CD4-positive, CD25-positive, alpha-beta regulatory T cell (primary cell): ENCODE measurements around the gene TTC33. TPM values are rescaled to one million over a fixed set of nuclear protein-coding genes. Genes with fewer than 3 reads are reported as not detected.
"Not testable (repeated sequence)": the region's sequence is repeated elsewhere in the genome, so short reads cannot be mapped to it uniquely, and the experiment has no call there.

Experiments
- ATAC-seq, 2 donors: fragments of 150-1000 bp; cut with Tn5 transposase; one replicate each; pipeline ENCODE4 v1.10.0; 2021; ENCODE audit warnings: low read depth in 2 of 2, moderate number of reproducible peaks in 2 of 2, moderate library complexity in 1 of 2
- DNase-seq, 3 donors: peaks; one replicate each; pipeline versions ENCODE4 v3.0.0 to v3.0.0-alpha.2; 2012 to 2022; ENCODE audit warnings: mixed read lengths in 1 of 3
- H3K27ac ChIP-seq: one replicate; pipeline ENCODE4 v1.7.0; 2013; ENCODE audit warnings: mild to moderate bottlenecking, low read length; ENCODE audit not compliant: insufficient read depth, poor library complexity, severe bottlenecking
- H3K27me3 ChIP-seq: one replicate; pipeline ENCODE4 v1.7.0; 2013; ENCODE audit warnings: low read length; ENCODE audit not compliant: control insufficient read depth, insufficient read depth
- H3K36me3 ChIP-seq: one replicate; pipeline ENCODE4 v1.7.0; 2013; ENCODE audit warnings: mild to moderate bottlenecking, low read length, moderate library complexity; ENCODE audit not compliant: control insufficient read depth, insufficient read depth
- H3K4me1 ChIP-seq: 2 replicates; pipeline ENCODE4 v1.7.0; 2013; ENCODE audit warnings: mild to moderate bottlenecking, low read length; ENCODE audit not compliant: insufficient read depth, control insufficient read depth, poor library complexity, severe bottlenecking
- H3K4me3 ChIP-seq: one replicate; pipeline ENCODE4 v1.7.0; 2013; ENCODE audit warnings: low read depth, mild to moderate bottlenecking, low read length, moderate library complexity
- H3K9me3 ChIP-seq, 2 experiments: 1 replicate in 1 of 2; 2 replicates in 1 of 2; pipeline ENCODE4 v1.7.0; 2013; ENCODE audit warnings: low read length in 2 of 2, mild to moderate bottlenecking in 1 of 2, moderate library complexity in 1 of 2; ENCODE audit not compliant: control insufficient read depth in 2 of 2
- H3K27ac Mint-ChIP-seq, 3 donors: one replicate each; pipeline ENCODE4 v1.8.0; 2020 to 2022; ENCODE audit warnings: mild to moderate bottlenecking in 3 of 3, mixed read lengths in 3 of 3, moderate library complexity in 2 of 3
- H3K27me3 Mint-ChIP-seq: one replicate; pipeline ENCODE4 v1.8.0; 2022; ENCODE audit warnings: mild to moderate bottlenecking, mixed read lengths
- H3K36me3 Mint-ChIP-seq: one replicate; pipeline ENCODE4 v1.8.0; 2020; ENCODE audit warnings: mixed read lengths
- H3K4me1 Mint-ChIP-seq, 4 donors: one replicate each; pipeline ENCODE4 v1.8.0; 2020 to 2022; ENCODE audit warnings: mixed read lengths in 4 of 4, mild to moderate bottlenecking in 1 of 4
- H3K4me3 Mint-ChIP-seq, 4 donors: one replicate each; pipeline ENCODE4 v1.8.0; 2020 to 2022; ENCODE audit warnings: mild to moderate bottlenecking in 4 of 4, mixed read lengths in 4 of 4, moderate library complexity in 3 of 4
- H3K9me3 Mint-ChIP-seq, 7 donors: one replicate each; pipeline ENCODE4 v1.8.0; 2020 to 2022; ENCODE audit warnings: mixed read lengths in 7 of 7, mild to moderate bottlenecking in 3 of 7, moderate library complexity in 2 of 7
- polyA plus RNA-seq, 4 donors: library from polyadenylated mRNA; unstranded; fragments of 300-500 nt; fragmentation: Illumina TruSeq; gene quantifications; one replicate each; pipeline ENCODE4 v1.2.3, GENCODE V29; 2021
- total RNA-seq: library from RNA; stranded (reverse); gene quantifications from one replicate; pipeline ENCODE4 v1.2.3, GENCODE V29; 2022

Gene TTC33
- total and polyA plus RNA-seq, 5 donors from 2014 or later: 12.0 to 19.6 (median 16.7) TPM

- ATAC-seq: no peak
- no peak overlapping the region for H3K27ac ChIP-seq
- H3K27me3 ChIP-seq: no peaks in the 10 kb centered on the region
- peaks cover 0 to 3% (median 0%) of the 10 kb centered on the region in 7 donors for H3K9me3 Mint-ChIP-seq
- no peaks in the 10 kb centered on the region for H3K36me3 Mint-ChIP-seq
- no peaks in the 10 kb centered on the region for H3K36me3 ChIP-seq
- no peak overlapping the region for H3K4me3 ChIP-seq
- peaks cover 0 to 3% (median under 1%) of the 10 kb centered on the region in 4 donors for H3K4me1 Mint-ChIP-seq
- H3K9me3 ChIP-seq: no peaks in the 10 kb centered on the region
- no peak overlapping the region for H3K27ac Mint-ChIP-seq
- no peaks in the 10 kb centered on the region for H3K4me1 ChIP-seq
- H3K27me3 Mint-ChIP-seq: peaks cover 10% of the 10 kb centered on the region
- no peak for DNase-seq
- no peak overlapping the region for H3K4me3 Mint-ChIP-seq
Observed at GRCh38 chr5:40569546-40570270, 186.1 kb downstream of the TTC33 start.

DNA sequence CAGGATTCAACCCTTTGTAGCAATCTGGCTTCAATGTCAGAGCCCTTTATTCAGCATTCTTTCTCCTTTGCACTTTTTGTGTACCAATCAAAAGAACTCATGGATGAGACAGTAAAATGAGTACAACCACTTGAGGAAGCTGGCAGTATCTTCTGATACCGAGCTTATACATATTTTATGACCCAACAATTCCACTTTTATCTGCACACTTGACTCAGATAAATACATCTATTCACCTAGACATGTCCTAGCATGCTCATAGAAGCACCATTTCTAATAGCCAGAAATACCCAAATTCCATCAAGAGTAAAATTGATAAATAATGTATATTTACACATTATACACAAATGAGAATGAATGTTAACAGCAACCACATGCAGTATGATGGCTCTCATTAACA is 187.2 kb downstream of the TTC33 start:
- Histone ChIP-seq H3K4me1 (no peaks in the 10 kb centered on the region), H3K27ac (no peak overlapping the region), H3K4me3 (no peak overlapping the region), H3K36me3 (no peaks in the 10 kb centered on the region), H3K9me3 (no peaks in the 10 kb centered on the region), H3K27me3 (no peaks in the 10 kb centered on the region)
- peaks cover 0 to 3% (median under 1%) of the 10 kb centered on the region in 4 donors for H3K4me1 Mint-ChIP-seq
- H3K4me3 Mint-ChIP-seq: no peak overlapping the region
- DNase-seq (no peak), ATAC-seq (no peak)
- H3K36me3 Mint-ChIP-seq: no peaks in the 10 kb centered on the region
- peaks cover 10% of the 10 kb centered on the region for H3K27me3 Mint-ChIP-seq
- H3K27ac Mint-ChIP-seq: no peak overlapping the region
- peaks cover 0 to 4% (median 0%) of the 10 kb centered on the region in 7 donors for H3K9me3 Mint-ChIP-seq

- not testable (repeated sequence) for H3K27me3 Mint-ChIP-seq, H3K9me3 ChIP-seq, H3K4me3 Mint-ChIP-seq, ATAC-seq, H3K27ac ChIP-seq, DNase-seq, H3K9me3 Mint-ChIP-seq, H3K4me1 Mint-ChIP-seq, H3K27ac Mint-ChIP-seq, H3K4me1 ChIP-seq, H3K4me3 ChIP-seq, H3K36me3 Mint-ChIP-seq, H3K27me3 ChIP-seq, H3K36me3 ChIP-seq
Observed at GRCh38 chr5:40563173-40563572, 192.6 kb downstream of the TTC33 start.

DNA sequence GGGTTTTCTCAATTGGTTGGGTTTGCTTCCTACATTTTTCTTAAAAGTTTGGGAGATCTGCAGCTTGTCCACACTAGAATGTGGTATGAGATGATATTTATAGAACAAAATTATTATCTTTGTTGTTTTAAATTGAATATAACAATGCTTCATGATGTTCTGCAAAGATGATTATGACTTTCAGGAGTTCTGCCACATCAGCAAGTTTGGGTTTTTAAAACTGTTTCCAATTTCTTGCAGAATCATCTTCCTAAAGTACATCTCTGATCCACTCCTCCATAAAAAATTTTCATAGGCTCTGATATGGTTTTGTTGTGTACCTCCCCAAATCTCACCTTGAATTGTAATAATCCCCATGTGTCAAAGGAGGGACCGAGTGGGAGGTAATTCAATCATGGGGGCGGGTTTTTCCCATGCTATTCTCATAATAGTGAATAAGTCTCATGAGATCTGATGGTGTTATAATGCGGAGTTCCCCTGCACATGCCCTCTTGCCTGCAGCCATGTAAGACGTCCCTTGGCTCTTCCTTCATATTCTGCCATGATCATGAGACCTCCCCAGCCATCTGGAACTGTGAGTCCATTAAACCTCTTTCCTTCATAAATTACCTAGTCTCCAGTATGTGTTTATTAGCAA is 195.2 kb downstream of the TTC33 start:
- Mint-ChIP-seq H3K9me3 (peaks cover 0 to 3% (median 0%) of the 10 kb centered on the region in 7 donors), H3K27ac (no peak overlapping the region), H3K36me3 (no peaks in the 10 kb centered on the region)

GRCh38 chr5:40559306-40559705 is 196.5 kb downstream of the TTC33 start:
- Histone ChIP-seq H3K4me3 (no peak overlapping the region), H3K4me1 (no peaks in the 10 kb centered on the region), H3K27ac (no peak overlapping the region), H3K36me3 (no peaks in the 10 kb centered on the region), H3K27me3 (no peaks in the 10 kb centered on the region), H3K9me3 (no peaks in the 10 kb centered on the region)
- ATAC-seq (no peak), DNase-seq (no peak)
- Mint-ChIP-seq H3K27ac (no peak overlapping the region), H3K4me1 (peaks cover 0 to 4% (median 0%) of the 10 kb centered on the region in 4 donors), H3K27me3 (no peaks in the 10 kb centered on the region), H3K36me3 (no peaks in the 10 kb centered on the region), H3K4me3 (no peak overlapping the region), H3K9me3 (peaks cover 0 to 2% (median 0%) of the 10 kb centered on the region in 7 donors)

More for the DNA sequence above, 195.2 kb downstream of the TTC33 start:
- H3K4me3 ChIP-seq: no peak overlapping the region
- H3K4me1 ChIP-seq: no peaks in the 10 kb centered on the region
- Mint-ChIP-seq H3K4me3 (no peak overlapping the region), H3K4me1 (peaks cover 0 to 4% (median 0%) of the 10 kb centered on the region in 4 donors), H3K27me3 (peaks cover under 1% of the 10 kb centered on the region)
- H3K27ac ChIP-seq: no peak overlapping the region
- no peaks in the 10 kb centered on the region for H3K9me3 ChIP-seq
- ATAC-seq (no peak), DNase-seq (no peak)
- no peaks in the 10 kb centered on the region for H3K27me3 ChIP-seq
- no peaks in the 10 kb centered on the region for H3K36me3 ChIP-seq

- no peaks in the 10 kb centered on the region for H3K4me1 ChIP-seq
- H3K27ac Mint-ChIP-seq: no peak overlapping the region
- H3K4me3 Mint-ChIP-seq: no peak overlapping the region
- ATAC-seq: no peak
- H3K9me3 ChIP-seq: no peaks in the 10 kb centered on the region
- H3K27me3 ChIP-seq: no peaks in the 10 kb centered on the region
- no peaks in the 10 kb centered on the region for H3K36me3 Mint-ChIP-seq
- no peaks in the 10 kb centered on the region for H3K27me3 Mint-ChIP-seq
- peaks cover 0 to 7% (median 0%) of the 10 kb centered on the region in 4 donors for H3K4me1 Mint-ChIP-seq
- DNase-seq: no peak
- no peak overlapping the region for H3K27ac ChIP-seq
- H3K4me3 ChIP-seq: no peak overlapping the region
- peaks cover 0 to 2% (median 0%) of the 10 kb centered on the region in 7 donors for H3K9me3 Mint-ChIP-seq
- H3K36me3 ChIP-seq: no peaks in the 10 kb centered on the region
Observed at GRCh38 chr5:40557501-40557900, 198.3 kb downstream of the TTC33 start.

DNA sequence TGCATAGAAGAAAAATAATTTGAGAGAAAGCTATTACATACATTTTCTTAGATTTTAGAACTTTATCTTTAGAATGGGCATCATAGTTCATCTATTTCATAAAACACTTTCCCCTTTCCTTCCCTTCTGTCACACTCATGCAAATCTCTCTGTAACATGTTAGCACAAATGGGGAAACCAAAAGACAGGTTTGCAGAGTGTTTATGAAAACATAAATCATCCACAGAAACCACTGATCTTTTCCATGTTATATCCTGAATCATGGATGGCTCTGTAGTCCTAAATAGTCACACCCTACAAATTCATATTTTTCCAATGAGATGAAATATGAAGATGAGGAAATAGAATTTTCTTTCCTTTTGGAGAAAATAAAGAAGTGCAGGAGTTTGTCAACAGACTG is 198.9 kb downstream of the TTC33 start:
- Mint-ChIP-seq H3K27me3 (no peaks in the 10 kb centered on the region), H3K4me3 (no peak overlapping the region), H3K36me3 (no peaks in the 10 kb centered on the region), H3K9me3 (peaks cover 0 to 2% (median 0%) of the 10 kb centered on the region in 7 donors), H3K27ac (no peak overlapping the region), H3K4me1 (peaks cover 0 to 7% (median 0%) of the 10 kb centered on the region in 4 donors)
- Histone ChIP-seq H3K9me3 (no peaks in the 10 kb centered on the region), H3K27me3 (no peaks in the 10 kb centered on the region), H3K27ac (no peak overlapping the region), H3K4me1 (no peaks in the 10 kb centered on the region), H3K4me3 (no peak overlapping the region), H3K36me3 (no peaks in the 10 kb centered on the region)
- DNase-seq (no peak), ATAC-seq (no peak)
